Measurements from ENCODE around the gene FAM83B.

FAM83B gene

DNA sequence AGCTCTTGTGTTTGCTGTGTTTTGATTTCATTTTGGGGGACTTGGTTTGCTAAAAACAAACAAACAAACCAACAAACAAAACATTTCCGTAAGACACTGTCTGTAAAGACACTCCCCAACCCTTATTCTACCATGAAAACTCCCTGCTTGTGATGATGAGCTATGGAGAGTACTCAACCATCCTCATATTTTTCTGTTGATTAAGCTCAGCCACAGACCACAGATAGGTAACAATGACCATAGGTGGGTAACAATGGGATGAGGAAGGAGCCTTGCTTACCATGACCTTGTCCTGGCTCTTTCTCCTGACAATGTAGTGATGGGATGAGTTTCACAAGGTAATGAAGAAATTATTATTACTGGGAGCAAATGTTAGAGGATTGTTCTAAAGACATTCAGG lies 11.4 kb upstream of the FAM83B start:
- no peak overlapping the region for H3K4me3 Mint-ChIP-seq
- H3K27me3 Mint-ChIP-seq = no peaks in the 10 kb centered on the region
- no peaks in the 10 kb centered on the region for H3K4me1 Mint-ChIP-seq
- peaks cover 8% of the 10 kb centered on the region for H3K9me3 Mint-ChIP-seq
- ATAC-seq (ENCODE audit: low read depth) (no peak), DNase-seq (ENCODE audit: low spot score in 2 of 2) (no peak)
- no peaks in the 10 kb centered on the region for H3K36me3 Mint-ChIP-seq
- no peak overlapping the region for H3K27ac Mint-ChIP-seq

- no peak overlapping the region for H3K27ac Mint-ChIP-seq
- peaks cover 8% of the 10 kb centered on the region for H3K9me3 Mint-ChIP-seq
- H3K4me1 Mint-ChIP-seq = no peaks in the 10 kb centered on the region
- DNase-seq (ENCODE audit: low spot score in 2 of 2) (no peak), ATAC-seq (ENCODE audit: low read depth) (no peak)
- H3K4me3 Mint-ChIP-seq = no peak overlapping the region
- H3K36me3 Mint-ChIP-seq = no peaks in the 10 kb centered on the region
- H3K27me3 Mint-ChIP-seq = peaks cover 2% of the 10 kb centered on the region
These were observed 495 bp downstream of the FAM83B start for GRCh38 chr6:54846857-54847674.

GRCh38 chr6:54847799-54848597 lies 1.4 kb downstream of the FAM83B start:
- peaks cover 2% of the 10 kb centered on the region for H3K27me3 Mint-ChIP-seq
- ATAC-seq (ENCODE audit: low read depth) (no peak), DNase-seq (ENCODE audit: low spot score in 2 of 2) (no peak)
- no peak overlapping the region for H3K4me3 Mint-ChIP-seq
- H3K27ac Mint-ChIP-seq = no peak overlapping the region
- H3K36me3 Mint-ChIP-seq = no peaks in the 10 kb centered on the region
- peaks cover 8% of the 10 kb centered on the region for H3K9me3 Mint-ChIP-seq
- no peaks in the 10 kb centered on the region for H3K4me1 Mint-ChIP-seq

GRCh38 chr6:54850114-54850513 lies 3.5 kb downstream of the FAM83B start:
- Mint-ChIP-seq H3K4me1 (no peaks in the 10 kb centered on the region), H3K27ac (no peak overlapping the region), H3K36me3 (no peaks in the 10 kb centered on the region), H3K27me3 (peaks cover 2% of the 10 kb centered on the region), H3K4me3 (no peak overlapping the region), H3K9me3 (peaks cover 9% of the 10 kb centered on the region)
- ATAC-seq (ENCODE audit: low read depth) (no peak), DNase-seq (ENCODE audit: low spot score in 2 of 2) (no peak)

GRCh38 chr6:54856129-54856528 lies 9.6 kb downstream of the FAM83B start:
- no peaks in the 10 kb centered on the region for H3K4me1 Mint-ChIP-seq
- H3K27me3 Mint-ChIP-seq = no peaks in the 10 kb centered on the region
- peaks cover 9% of the 10 kb centered on the region for H3K9me3 Mint-ChIP-seq
- H3K27ac Mint-ChIP-seq = no peak overlapping the region
- no peaks in the 10 kb centered on the region for H3K36me3 Mint-ChIP-seq
- DNase-seq (ENCODE audit: low spot score in 2 of 2) (no peak), ATAC-seq (ENCODE audit: low read depth) (no peak)
- no peak overlapping the region for H3K4me3 Mint-ChIP-seq

DNA sequence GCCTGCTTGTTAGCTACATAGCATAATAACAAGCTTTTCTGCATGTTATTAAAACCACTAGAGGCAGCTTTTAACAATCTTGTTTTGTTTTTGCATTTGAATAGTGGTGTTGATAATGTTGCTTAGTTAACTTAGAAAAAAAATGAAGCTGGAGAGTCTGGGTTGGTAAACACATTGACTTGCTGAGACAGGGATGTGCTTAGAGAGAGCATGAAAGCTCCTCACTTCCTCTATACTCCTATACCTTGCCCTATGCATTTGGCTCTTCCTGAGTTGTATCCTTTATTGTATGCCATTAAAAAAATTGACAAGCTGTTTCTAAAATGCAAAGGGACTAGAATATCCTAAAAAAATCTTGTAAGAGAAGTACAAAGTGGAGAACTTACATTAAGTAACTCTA lies 13.6 kb downstream of the FAM83B start:
- H3K4me3 Mint-ChIP-seq = no peak overlapping the region
- no peaks in the 10 kb centered on the region for H3K27me3 Mint-ChIP-seq
- H3K9me3 Mint-ChIP-seq = peaks cover 6% of the 10 kb centered on the region
- H3K36me3 Mint-ChIP-seq = no peaks in the 10 kb centered on the region
- H3K4me1 Mint-ChIP-seq = no peaks in the 10 kb centered on the region
- ATAC-seq (ENCODE audit: low read depth) (no peak), DNase-seq (ENCODE audit: low spot score in 2 of 2) (no peak)
- H3K27ac Mint-ChIP-seq = no peak overlapping the region

GRCh38 chr6:54860739-54861138 lies 14.2 kb downstream of the FAM83B start:
- Mint-ChIP-seq H3K4me3 (no peak overlapping the region), H3K9me3 (peaks cover 6% of the 10 kb centered on the region), H3K4me1 (no peaks in the 10 kb centered on the region), H3K36me3 (no peaks in the 10 kb centered on the region), H3K27ac (no peak overlapping the region), H3K27me3 (no peaks in the 10 kb centered on the region)
- DNase-seq (ENCODE audit: low spot score in 2 of 2) = no peak
- ATAC-seq (ENCODE audit: low read depth) = no peak

DNA sequence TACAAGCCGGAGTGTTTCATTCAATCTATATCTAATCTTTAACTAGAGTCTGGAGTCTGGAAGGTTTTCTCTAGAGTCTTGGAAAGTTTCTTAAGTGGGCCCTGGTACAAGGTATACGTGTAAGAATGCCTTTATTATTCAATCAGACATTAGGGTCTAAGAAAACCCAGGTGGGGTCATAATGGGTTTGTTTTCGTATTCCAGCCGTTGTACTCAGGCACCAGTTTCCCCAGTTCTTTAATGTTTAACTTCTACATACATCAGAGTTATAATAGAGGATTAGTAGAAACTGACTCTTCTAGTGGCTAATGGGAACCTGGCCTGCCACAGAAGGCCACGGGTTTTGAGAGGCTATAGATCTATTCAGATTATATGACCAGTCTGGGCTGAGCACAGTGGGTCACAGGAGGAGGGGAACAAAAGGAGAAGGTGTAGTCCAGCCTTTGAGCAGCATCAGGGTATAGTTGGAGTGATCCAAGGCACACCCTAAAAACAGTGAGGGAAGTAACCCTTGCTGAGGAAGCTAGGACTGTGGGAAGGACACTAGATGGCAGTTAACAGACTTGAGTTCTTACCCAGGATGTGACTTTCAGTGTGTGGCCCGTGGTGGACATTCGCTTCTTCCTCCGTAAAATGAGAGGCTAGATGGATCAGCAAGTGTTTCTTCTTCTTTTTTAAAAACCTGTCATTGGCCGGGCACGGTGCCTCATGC lies 15.5 kb downstream of the FAM83B start:
- H3K4me1 Mint-ChIP-seq = no peaks in the 10 kb centered on the region
- ATAC-seq (ENCODE audit: low read depth) (no peak), DNase-seq (ENCODE audit: low spot score in 2 of 2) (no peak)
- H3K27ac Mint-ChIP-seq = no peak overlapping the region
- no peaks in the 10 kb centered on the region for H3K36me3 Mint-ChIP-seq
- H3K4me3 Mint-ChIP-seq = no peak overlapping the region
- no peaks in the 10 kb centered on the region for H3K27me3 Mint-ChIP-seq
- H3K9me3 Mint-ChIP-seq = peaks cover 6% of the 10 kb centered on the region

DNA sequence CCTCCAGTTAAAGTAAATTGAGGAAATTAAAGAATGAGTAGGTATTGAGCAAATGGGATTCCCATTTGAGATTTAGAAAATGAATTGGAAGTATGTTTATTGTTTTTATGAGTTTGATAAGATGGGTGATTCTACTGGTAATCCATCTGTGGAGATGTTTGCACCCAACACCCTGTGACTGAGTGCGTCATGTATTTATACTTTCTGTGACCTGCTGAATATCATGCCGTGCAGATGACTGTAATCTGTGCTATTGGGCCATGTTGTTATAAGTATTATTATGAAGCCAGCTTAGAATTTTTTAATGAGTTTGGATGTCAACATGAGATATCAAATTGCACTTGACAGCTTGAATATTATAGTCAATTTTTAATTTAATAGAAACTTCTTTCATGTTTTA lies 17.7 kb downstream of the FAM83B start:
- H3K27me3 Mint-ChIP-seq = no peaks in the 10 kb centered on the region
- no peaks in the 10 kb centered on the region for H3K36me3 Mint-ChIP-seq
- H3K27ac Mint-ChIP-seq = no peak overlapping the region
- ATAC-seq (ENCODE audit: low read depth) (no peak), DNase-seq (ENCODE audit: low spot score in 2 of 2) (no peak)
- H3K9me3 Mint-ChIP-seq = peaks cover 1% of the 10 kb centered on the region
- no peaks in the 10 kb centered on the region for H3K4me1 Mint-ChIP-seq
- no peak overlapping the region for H3K4me3 Mint-ChIP-seq

DNA sequence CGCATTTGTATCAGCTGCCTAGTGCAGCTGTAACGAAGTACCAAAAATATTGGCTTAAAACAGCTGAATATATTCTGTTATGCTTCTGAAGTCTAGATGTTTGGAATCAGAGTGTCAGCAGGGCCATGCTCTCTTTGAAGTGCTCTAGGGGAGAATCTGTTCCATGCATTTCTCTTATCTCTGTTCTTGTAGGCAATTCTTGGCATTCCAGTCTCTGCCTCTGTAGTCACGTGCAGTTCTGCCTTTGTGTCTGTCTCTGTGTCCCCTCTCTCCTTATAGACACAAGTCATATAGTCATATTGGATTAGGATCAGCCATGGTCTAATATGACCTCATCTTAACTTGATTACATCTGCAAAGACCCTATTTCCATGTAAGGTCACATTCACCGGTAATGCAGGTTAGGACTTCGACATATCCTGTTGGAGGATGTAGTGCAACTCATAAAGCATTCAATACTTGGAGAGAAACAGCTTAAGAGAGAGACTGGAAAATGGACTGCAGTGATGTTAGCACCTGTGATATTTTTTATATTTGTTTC lies 18.6 kb downstream of the FAM83B start:
- ATAC-seq (ENCODE audit: low read depth) (no peak), DNase-seq (ENCODE audit: low spot score in 2 of 2) (no peak)
- H3K27me3 Mint-ChIP-seq = no peaks in the 10 kb centered on the region
- H3K36me3 Mint-ChIP-seq = no peaks in the 10 kb centered on the region
- H3K9me3 Mint-ChIP-seq = peaks cover 1% of the 10 kb centered on the region
- no peaks in the 10 kb centered on the region for H3K4me1 Mint-ChIP-seq
- H3K27ac Mint-ChIP-seq = no peak overlapping the region
- H3K4me3 Mint-ChIP-seq = no peak overlapping the region

DNA sequence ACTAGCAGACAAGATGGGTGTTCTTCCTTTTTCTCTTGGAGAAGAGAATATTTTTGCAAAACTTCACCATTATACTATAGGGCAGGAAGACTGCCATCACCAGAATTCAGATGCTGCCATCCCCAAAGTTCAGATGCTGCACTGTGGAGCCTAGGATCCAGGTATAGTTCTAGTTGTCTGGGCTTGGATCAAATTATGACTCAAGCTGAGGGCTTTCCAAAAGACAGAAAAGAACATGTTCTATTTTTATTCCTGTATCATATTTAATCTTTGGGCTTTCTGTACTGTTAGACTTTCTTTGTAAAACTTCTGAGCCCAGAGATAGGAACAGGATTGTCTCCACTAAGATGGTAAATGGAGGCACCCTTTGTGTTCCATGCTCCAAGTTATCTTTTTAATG lies 22.0 kb downstream of the FAM83B start:
- Mint-ChIP-seq H3K4me3 (no peak overlapping the region), H3K9me3 (no peaks in the 10 kb centered on the region), H3K27ac (no peak overlapping the region), H3K36me3 (no peaks in the 10 kb centered on the region), H3K27me3 (no peaks in the 10 kb centered on the region), H3K4me1 (no peaks in the 10 kb centered on the region)
- DNase-seq (ENCODE audit: low spot score in 2 of 2) (no peak), ATAC-seq (ENCODE audit: low read depth) (no peak)

GRCh38 chr6:54873599-54873998 lies 27.0 kb downstream of the FAM83B start:
- H3K36me3 Mint-ChIP-seq = no peaks in the 10 kb centered on the region
- H3K27me3 Mint-ChIP-seq = no peaks in the 10 kb centered on the region
- no peak overlapping the region for H3K4me3 Mint-ChIP-seq

GRCh38 chr6:54874349-54875048 lies 27.9 kb downstream of the FAM83B start:
- no peaks in the 10 kb centered on the region for H3K36me3 Mint-ChIP-seq
- peaks cover 4% of the 10 kb centered on the region for H3K9me3 Mint-ChIP-seq
- ATAC-seq (ENCODE audit: low read depth) (no peak), DNase-seq (ENCODE audit: low spot score in 2 of 2) (no peak)
- H3K27me3 Mint-ChIP-seq = no peaks in the 10 kb centered on the region
- H3K4me3 Mint-ChIP-seq = no peak overlapping the region
- H3K4me1 Mint-ChIP-seq = no peaks in the 10 kb centered on the region
- no peak overlapping the region for H3K27ac Mint-ChIP-seq

More at GRCh38 chr6:54873599-54873998, 27.0 kb downstream of the FAM83B start:
- no peaks in the 10 kb centered on the region for H3K4me1 Mint-ChIP-seq
- ATAC-seq (ENCODE audit: low read depth) (no peak), DNase-seq (ENCODE audit: low spot score in 2 of 2) (no peak)
- H3K9me3 Mint-ChIP-seq = peaks cover 4% of the 10 kb centered on the region
- no peak overlapping the region for H3K27ac Mint-ChIP-seq

Measured in memory B cell (primary cell).